ENCODE data around the gene KCNK7.

The KCNK7 gene

GRCh38 chr11:65560555-65561418 is 34.8 kb downstream of the KCNK7 start:
- no peak overlapping the region for H2AFZ ChIP-seq
- no peak overlapping the region for H3K4me3 ChIP-seq (ENCODE audit: low read depth, low read length)
- no peaks in the 10 kb centered on the region for H3K9me3 ChIP-seq (ENCODE audit: control insufficient read depth, low read length)
- peaks cover 19% of the 10 kb centered on the region for H3K4me1 ChIP-seq
- no peaks in the 10 kb centered on the region for H3K27me3 ChIP-seq (ENCODE audit: control insufficient read depth, insufficient read depth, low read length)
- H3K79me2 ChIP-seq = peaks cover 10% of the 10 kb centered on the region
- no peak overlapping the region for H3K4me2 ChIP-seq (ENCODE audit: low read length)
- TF ChIP-seq CTCF (IDR thresholded peaks at IDR 0.05) = no peak
- peak overlapping the region; percentile 87 for H3K27ac ChIP-seq
- no peaks in the 10 kb centered on the region for H3K36me3 ChIP-seq (ENCODE audit: control insufficient read depth, insufficient read depth, low read length)
- no peak overlapping the region for H3K9ac ChIP-seq

- Histone ChIP-seq H3K4me2 (ENCODE audit: low read length) (no peak overlapping the region), H3K27me3 (ENCODE audit: control insufficient read depth, insufficient read depth, low read length) (no peaks in the 10 kb centered on the region), H3K36me3 (ENCODE audit: control insufficient read depth, insufficient read depth, low read length) (no peaks in the 10 kb centered on the region), H3K9ac (no peak overlapping the region), H3K79me2 (peaks cover 10% of the 10 kb centered on the region), H3K9me3 (ENCODE audit: control insufficient read depth, low read length) (no peaks in the 10 kb centered on the region), H3K4me3 (ENCODE audit: low read depth, low read length) (no peak overlapping the region), H3K27ac (peak overlapping the region; percentile 87), H2AFZ (no peak overlapping the region), H3K4me1 (peaks cover 21% of the 10 kb centered on the region)
- TF ChIP-seq CTCF (IDR thresholded peaks at IDR 0.05) = no peak
These were observed 35.6 kb downstream of the KCNK7 start for GRCh38 chr11:65559951-65560537.

- no peak for TF ChIP-seq CTCF (IDR thresholded peaks at IDR 0.05)
- H3K4me1 ChIP-seq = peaks cover 21% of the 10 kb centered on the region
- peak overlapping the region; percentile 87 for H3K27ac ChIP-seq
- H3K9ac ChIP-seq = no peak overlapping the region
- no peaks in the 10 kb centered on the region for H3K9me3 ChIP-seq (ENCODE audit: control insufficient read depth, low read length)
- no peaks in the 10 kb centered on the region for H3K36me3 ChIP-seq (ENCODE audit: control insufficient read depth, insufficient read depth, low read length)
- no peak overlapping the region for H3K4me3 ChIP-seq (ENCODE audit: low read depth, low read length)
- no peak overlapping the region for H2AFZ ChIP-seq
- H3K79me2 ChIP-seq = peaks cover 10% of the 10 kb centered on the region
- H3K27me3 ChIP-seq (ENCODE audit: control insufficient read depth, insufficient read depth, low read length) = no peaks in the 10 kb centered on the region
- no peak overlapping the region for H3K4me2 ChIP-seq (ENCODE audit: low read length)
These were observed 36.1 kb downstream of the KCNK7 start for GRCh38 chr11:65559535-65559934.

GRCh38 chr11:65558930-65559509 is 36.6 kb downstream of the KCNK7 start:
- no peak for TF ChIP-seq CTCF (IDR thresholded peaks at IDR 0.05)
- Histone ChIP-seq H3K4me3 (ENCODE audit: low read depth, low read length) (peak overlapping the region; percentile 40), H3K9me3 (ENCODE audit: control insufficient read depth, low read length) (no peaks in the 10 kb centered on the region), H3K27me3 (ENCODE audit: control insufficient read depth, insufficient read depth, low read length) (no peaks in the 10 kb centered on the region), H3K4me1 (peaks cover 21% of the 10 kb centered on the region), H2AFZ (peak overlapping the region; percentile 77), H3K36me3 (ENCODE audit: control insufficient read depth, insufficient read depth, low read length) (no peaks in the 10 kb centered on the region), H3K79me2 (peaks cover 10% of the 10 kb centered on the region), H3K4me2 (ENCODE audit: low read length) (peak overlapping the region; percentile 62), H3K9ac (no peak overlapping the region), H3K27ac (peak overlapping the region; percentile 87)
